Skin of body (tissue), 2 donors: ENCODE results near the gene SRPX2. TPM values are rescaled to one million over a fixed set of nuclear protein-coding genes. Genes with fewer than 3 reads are reported as not detected.

Experiments
- DNase-seq: peaks from one replicate; lab custom pipeline; 2025; lab: John Stamatoyannopoulos, UW
- total RNA-seq: library from RNA; depleted of rRNA; stranded (reverse); fragments of >200 nt; gene quantifications from one replicate; pipeline ENCODE4 v1.2.3, GENCODE V29; 2014

SRPX2 gene
- 11.2 TPM for total RNA-seq

GRCh38 chrX:100643956-100644860, at the start of gene SRPX2:
TSS of gene SRPX2 (plus strand) at chrX:100644199. CDS start at chrX:100646323, 2,124 bp downstream.
- peak; percentile 77 for DNase-seq

- no peak for DNase-seq
Measured at GRCh38 chrX:100596601-100597000, 47.4 kb upstream of the SRPX2 start.

GRCh38 chrX:100599456-100599855, 44.5 kb upstream of the SRPX2 start:
- no peak for DNase-seq

- no peak for DNase-seq
Measured at GRCh38 chrX:100600340-100600739, 43.7 kb upstream of the SRPX2 start.

- DNase-seq: no peak
Measured at GRCh38 chrX:100600758-100601157, 43.2 kb upstream of the SRPX2 start.

- DNase-seq: no peak
Measured at GRCh38 chrX:100606753-100607152, 37.2 kb upstream of the SRPX2 start.

GRCh38 chrX:100609591-100609990, 34.4 kb upstream of the SRPX2 start:
- DNase-seq: peak; percentile 1

GRCh38 chrX:100611951-100612350, 32.0 kb upstream of the SRPX2 start:
- no peak for DNase-seq

- peak; percentile 31 for DNase-seq
Measured at GRCh38 chrX:100615005-100615404, 29.0 kb upstream of the SRPX2 start.

GRCh38 chrX:100623001-100623400, 21.0 kb upstream of the SRPX2 start:
- DNase-seq: no peak

DNA sequence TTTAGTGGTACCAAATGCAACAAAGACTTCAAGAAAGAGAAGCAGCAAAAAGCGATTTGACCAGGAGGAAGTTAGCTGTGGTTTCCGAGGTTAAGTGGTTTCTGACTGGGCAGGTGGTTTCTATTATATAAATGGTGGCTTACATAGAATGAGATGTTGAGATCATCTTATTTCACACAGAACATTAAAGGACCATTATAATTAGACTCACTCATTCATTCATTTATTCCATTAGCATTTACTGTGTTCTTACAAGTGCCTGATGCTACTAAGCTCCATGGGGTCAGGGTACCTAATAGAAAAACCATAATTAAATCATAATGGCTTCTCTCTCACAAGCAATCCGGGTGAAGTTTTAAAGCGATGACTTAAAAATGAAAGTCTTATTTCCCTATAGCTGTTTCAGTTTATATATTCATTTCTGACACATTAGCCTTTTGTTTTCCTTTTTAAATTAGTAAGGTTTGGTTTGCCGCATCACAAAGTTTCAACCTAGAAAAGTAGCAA, 18.0 kb upstream of the SRPX2 start:
- DNase-seq: no peak

DNA sequence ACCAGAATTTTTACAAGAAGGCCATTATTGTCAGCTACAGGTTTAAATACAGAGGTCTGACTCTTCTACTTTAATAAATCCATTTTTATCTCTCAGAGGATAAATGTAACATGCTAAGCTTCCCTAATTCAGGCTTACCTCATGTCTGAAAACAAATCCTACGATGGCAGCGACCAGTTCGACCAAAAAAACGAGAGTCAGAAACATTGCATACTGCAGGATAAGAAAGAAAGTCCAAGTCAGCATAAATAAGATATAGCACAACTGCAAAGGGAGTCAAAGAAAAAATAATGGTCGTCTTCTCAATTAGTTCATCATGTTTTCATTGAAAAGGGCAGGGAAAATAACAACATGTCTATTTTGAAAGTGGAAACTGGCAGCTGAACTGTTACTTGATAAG, 9.0 kb upstream of the SRPX2 start:
- no peak for DNase-seq

DNA sequence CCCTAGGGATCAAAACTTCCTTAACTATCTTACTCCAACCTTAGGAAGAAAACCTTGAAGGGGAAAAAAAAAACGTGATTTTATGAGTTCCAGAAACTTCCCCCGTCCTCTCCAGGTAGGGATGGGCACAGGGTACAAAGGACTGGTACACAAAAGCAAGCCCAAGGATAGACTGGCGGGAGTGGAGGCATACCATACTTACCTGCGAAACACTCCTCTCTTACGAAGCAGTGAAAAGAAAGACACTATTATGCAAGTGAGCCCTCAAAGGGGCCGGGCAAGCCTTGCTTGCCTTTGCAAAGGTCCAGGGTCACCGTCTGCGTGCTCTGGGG, 8.0 kb upstream of the SRPX2 start:
- DNase-seq: no peak

DNA sequence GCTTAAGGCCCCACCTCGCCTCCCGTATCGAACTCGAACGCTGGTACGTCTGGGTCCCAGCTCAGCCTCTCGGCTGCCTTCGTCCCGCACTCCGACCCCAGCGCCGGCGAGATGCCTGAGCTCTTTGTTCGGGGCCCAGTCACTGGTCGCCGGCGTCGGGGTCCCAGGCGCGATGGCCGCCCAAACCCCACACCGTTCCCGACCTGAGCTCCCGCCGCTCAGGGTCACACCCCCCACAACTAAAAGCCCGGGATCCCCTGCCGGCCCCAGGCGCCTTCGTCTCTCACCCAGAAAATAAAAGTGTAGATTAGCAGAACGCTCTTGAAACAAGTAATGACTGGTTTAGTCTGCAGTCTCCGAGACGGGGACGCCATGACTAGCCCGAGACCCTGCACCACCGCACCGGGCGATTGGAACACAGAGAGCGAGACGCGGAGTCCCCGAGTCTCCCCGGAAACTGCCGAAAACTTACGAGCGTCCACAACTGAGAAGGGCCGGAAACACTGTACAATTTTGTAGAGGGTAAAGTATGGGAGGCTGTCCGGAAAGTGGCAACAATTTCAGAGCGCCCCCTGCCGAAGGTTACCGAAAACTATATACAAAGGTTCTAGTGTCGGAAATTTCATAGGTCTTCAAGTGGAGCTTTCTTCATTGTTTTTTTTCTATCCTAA, 7.5 kb upstream of the SRPX2 start, which contains the start of gene TSPAN6:
Gene TSPAN6 (minus strand): TSS at position 486 of the 671 bp plus-strand sequence. CDS start 112 bp downstream, at position 374.
- DNase-seq: peak; percentile 77

GRCh38 chrX:100642290-100642689, 1.7 kb upstream of the SRPX2 start:
- DNase-seq: no peak

- DNase-seq: no peak
Measured at GRCh38 chrX:100643212-100643611, 787 bp upstream of the SRPX2 start.

DNA sequence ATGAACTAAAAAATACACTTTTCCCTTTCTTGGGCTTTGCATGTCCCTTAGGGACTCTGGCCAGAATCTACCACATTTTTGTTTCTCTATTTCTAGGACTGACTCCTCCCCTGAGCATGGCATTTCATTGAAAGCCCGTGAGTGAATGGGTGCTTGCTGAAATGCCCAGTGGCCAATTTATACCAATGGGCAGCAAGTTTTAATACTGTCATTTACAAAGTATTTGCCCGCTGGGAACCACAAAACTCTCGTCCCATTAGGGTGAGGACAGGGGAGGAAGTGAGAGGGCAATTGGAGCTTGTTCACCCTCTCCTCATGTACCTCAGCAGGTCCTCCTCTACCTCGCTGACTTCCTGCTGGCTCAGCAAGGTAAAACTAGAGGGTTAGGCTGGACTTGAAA, 1.1 kb downstream of the SRPX2 start:
- no peak for DNase-seq

DNA sequence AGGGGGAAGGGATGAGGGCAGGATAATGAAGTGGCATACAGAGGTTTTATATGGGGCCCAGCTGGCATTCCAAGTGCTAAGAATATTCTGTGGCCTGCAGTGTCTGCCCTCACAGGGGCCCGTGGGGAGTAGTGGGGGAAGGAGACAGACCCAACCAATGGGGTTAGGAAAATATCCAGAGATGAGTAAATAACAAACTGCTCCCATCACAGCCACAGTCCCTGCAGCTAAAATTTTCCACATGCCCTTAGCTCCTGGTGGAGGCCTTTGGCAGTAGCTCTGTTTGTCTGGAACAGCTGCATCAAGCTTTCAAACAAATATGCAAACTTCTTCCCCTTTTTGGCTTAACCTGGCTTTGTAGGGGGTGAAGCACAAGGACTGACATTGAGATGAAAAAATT, 3.1 kb downstream of the SRPX2 start:
- peak; percentile 33 for DNase-seq

DNA sequence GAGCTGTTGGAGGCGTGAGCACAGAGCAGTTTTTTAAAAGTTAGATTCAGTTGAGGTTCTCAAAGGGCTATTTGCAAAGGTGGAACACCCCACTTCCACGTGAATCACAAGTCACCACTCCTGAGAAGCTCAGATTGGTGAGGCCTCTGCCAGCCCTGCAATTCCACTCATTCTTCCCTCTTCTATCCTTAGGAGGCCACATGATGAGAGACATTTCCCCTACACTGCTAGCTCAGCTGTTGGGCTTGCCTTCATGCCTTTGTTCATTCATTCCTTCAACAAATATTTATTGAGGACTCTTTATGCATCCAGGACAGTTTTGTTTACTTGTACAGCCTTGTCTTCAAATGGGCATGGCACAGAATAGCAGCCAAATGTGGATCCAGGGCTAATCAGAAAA, 3.7 kb downstream of the SRPX2 start:
- DNase-seq: no peak

- peak; percentile 88 for DNase-seq
Measured at GRCh38 chrX:100648458-100649417, 4.7 kb downstream of the SRPX2 start.
